Activated CD4-positive, alpha-beta T cell treated with anti-CD3 and anti-CD28 coated beads, Interleukin-2, Interleukin-4, amounts not matched to agents 100 ng/mL and 50 ng/mL, durations not matched to agents 16 hours and 8 hours (primary cell): Measurements from ENCODE around the gene CCDC27.

ENCODE experiments used
- DNase-seq: peaks from one replicate; pipeline ENCODE4 v3.0.0-alpha.2; 2020; ENCODE audit warnings: low spot score

CCDC27 gene

DNA sequence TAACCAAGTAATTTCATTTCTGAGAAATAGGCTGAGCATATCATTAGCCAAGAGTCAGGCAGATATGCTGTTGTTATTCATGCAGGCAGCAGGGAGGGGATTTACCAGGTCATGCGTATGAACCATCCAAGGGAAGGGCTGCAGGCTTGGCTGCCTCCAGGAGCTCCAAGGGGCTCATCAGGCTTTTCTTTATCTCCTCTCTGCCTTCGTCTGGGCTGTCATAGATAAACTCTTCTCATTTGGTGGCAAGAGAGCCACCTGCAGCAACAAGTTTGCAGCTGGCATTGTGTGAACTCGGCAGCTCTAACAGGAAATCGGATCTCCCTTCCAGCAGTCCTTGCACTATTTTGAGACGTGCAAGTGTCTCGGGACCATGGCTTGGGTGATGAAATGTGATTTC, 7.5 kb downstream of the CCDC27 start:
- no peak for DNase-seq

DNA sequence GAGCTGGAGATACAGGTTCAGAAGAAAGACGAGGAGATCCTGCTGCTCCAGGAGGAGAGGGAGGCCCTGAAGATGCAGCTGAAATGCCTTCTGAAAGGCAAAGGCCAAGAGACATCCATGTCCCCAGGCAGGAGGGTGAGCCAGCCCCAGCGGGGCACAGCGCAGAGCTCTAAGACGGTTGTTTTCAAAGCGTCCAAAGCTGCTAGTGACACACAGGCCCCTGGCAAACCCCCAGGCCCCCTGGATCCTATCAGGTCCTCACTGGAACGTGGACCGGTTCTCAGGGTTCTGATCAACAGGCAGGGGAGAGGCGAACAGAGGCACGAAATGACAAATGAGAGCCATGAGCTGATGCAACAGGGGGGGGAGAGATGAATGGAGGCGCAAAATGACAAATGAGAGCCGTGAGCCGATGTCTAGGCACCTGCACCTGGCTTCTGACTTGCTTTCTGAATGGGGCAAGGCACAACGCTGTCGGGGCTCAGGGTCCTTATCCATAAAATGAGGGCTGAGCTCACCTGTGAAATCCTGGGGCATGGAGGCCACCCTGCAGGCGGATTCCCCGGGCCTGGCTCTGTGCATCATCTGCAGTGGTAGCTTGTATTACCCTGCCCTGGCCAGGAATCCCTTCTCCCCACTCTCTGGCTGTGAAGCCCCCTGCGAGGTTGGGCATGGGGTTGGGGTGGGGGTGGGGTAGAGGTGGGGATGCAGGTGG, 9.2 kb downstream of the CCDC27 start:
- no peak for DNase-seq

- DNase-seq = no peak
Measured at GRCh38 chr1:3762151-3762872, 10.1 kb downstream of the CCDC27 start.

DNA sequence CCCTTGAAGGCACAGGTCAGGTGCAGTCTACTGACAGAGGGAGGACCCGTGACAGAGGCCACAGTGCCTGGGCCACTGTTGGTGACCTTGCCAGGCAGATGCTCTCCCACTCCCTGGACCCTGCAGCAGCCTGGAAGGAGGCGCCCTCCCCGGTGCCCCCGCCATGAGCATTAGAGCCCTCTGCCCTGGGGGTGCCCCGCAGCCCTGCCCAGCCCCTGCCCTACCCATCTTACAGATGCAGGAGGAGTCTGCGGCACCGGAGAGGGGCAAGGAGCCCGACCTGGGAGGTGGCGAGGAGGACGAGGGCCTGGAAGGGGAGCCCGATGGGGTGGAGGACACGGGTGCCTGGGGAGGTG, 10.6 kb downstream of the CCDC27 start:
- DNase-seq = no peak

DNA sequence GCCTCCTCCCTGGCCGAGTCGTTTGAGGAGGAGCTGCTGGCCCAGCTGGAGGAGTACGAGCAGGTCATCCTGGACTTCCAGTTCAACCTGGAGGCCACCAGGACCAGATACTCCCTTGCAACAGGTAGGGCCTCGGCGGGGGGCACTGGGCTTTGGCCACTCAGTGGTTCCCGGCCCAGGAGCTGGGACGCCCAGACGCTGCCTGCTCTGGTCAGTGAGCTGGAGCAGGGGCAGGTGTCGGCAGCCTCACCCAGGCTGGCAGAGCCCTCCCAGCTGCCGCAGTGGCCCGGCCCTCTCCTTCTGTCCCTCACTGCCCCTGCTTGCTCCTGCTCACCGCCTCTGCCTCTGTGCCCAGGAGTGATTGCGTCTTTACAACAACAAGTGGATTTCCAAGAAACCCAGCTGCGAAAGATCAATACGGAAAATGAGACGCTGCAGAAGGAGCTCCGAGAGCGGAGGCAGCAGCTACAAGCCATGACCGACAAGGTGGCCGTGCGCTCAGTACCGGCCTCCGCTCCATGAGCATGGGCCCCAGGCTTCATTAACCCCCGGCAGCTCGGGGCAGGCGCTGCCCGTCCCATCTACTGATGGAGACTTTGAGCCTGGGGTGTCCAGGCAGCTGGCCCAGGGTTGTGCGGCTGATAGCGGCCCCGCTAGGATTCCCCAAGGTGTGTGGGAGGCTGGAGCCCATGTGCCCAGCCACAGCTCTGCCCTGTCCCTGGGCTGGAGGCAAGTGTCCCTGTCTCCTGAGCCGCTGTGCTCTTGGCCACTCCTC, 11.3 kb downstream of the CCDC27 start:
- no peak for DNase-seq

DNA sequence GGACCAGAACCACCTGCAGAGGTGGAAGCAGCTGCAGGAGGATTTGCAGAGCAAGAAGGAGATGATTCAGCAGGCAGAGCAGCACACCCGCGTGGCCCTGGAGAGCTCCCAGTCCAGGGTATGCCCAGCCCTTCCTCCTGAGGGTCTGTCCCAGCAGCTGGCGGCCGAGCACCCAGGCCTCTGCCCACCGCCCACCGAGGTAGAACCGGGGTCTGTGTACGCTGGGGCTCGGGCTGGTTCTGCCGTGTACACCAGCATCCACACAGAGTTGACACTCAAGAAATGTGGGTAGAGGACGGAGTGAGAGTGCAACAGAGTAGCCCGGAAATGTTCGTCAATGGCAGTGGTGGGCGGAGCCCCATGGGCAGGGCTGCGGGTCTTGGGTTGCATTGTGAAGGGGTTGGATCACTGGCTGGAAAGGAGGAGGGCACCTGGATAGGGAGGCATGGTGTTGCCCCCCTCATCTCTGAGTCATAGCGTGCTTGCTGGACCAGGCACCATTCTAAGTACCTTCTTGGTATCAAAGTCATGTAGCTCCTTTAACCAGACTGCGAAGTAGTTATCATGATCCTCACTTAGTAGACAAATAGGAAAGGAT, 15.2 kb downstream of the CCDC27 start:
- DNase-seq = no peak

- no peak for DNase-seq
Measured at GRCh38 chr1:3768811-3769390, 16.7 kb downstream of the CCDC27 start.

DNA sequence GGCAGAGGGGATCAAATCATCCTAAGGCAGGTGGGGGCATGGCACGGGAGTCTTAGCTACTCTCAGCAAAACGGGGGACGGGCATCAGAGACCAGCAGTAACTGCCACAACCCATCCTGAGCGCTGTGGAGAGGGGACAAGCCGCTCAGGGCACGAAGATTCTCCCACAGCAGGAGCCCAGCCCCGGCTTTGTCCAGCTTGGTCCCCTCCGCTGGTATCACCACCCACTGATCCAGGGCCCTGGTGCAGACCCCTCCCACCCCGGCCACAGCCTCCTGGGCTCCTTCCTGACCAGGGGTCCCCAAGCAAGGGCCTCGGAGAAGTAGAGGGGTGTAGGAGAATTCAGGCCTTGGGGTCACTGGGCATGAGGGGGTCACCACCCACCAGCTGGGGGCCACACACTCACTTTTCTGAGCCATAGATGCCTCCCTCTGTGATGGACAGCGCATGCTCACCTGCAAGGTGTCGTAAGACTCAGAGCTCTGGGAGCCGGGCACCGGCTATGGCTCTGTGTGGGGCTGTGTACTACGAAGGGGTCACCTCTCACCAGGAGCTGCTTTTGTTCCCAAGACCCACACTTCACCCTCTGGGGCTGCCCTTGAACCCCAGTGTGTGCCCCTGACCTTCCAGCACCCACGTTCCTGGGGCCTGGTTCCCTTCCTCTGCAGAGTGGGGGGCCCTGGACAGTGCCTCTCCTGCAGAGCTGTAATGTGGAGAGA, 18.0 kb downstream of the CCDC27 start:
- no peak for DNase-seq

- no peak for DNase-seq
Measured at GRCh38 chr1:3771108-3772026, 19.1 kb downstream of the CCDC27 start.

GRCh38 chr1:3772027-3772714, 19.9 kb downstream of the CCDC27 start:
- DNase-seq = peak; percentile 88

GRCh38 chr1:3772715-3773571, 20.7 kb downstream of the CCDC27 start, which contains the start of gene SMIM1:
SMIM1 (plus strand) TSS chr1:3772749; CDS start chr1:3775374, 2,625 bp downstream.
- DNase-seq = no peak

- DNase-seq = no peak
Measured at GRCh38 chr1:3773572-3774275, 21.5 kb downstream of the CCDC27 start.

DNA sequence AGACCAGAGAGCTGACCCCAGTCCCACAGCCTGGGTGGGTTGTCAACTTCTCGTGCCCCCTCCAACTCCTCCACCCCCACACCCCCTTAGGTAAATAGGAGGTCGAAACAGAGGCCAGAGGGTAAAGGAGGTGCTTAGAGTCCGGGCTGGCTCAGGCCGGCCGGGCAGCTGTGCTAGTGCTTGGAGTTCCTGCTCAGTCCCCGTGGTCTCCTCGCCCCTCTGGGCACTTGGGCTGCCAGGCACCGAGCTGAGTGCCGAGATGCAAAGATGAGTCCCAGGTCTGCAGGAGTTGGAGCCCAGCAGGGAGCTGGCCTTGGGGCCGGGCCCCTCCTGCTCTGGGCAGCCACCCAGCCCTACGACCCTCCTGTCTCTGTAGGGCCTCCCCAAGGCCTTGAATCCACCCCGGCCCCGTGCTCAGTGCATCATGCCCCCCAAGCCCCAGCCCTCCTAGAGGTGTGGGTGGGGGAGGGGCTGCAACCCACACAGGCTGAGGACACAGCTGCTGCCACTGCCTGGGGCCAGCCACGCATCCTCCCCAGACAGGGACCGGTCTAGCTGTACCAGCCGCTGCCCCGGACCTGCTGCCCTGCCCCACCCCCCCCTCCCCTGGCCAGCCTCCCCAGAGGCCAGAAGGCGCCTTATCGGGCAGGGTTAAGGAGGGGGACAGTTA, 22.2 kb downstream of the CCDC27 start:
- DNase-seq = no peak

- no peak for DNase-seq
Measured at GRCh38 chr1:3774946-3775489, 22.8 kb downstream of the CCDC27 start.

- DNase-seq = peak; percentile 51
Measured at GRCh38 chr1:3775490-3776230, 23.4 kb downstream of the CCDC27 start.

DNA sequence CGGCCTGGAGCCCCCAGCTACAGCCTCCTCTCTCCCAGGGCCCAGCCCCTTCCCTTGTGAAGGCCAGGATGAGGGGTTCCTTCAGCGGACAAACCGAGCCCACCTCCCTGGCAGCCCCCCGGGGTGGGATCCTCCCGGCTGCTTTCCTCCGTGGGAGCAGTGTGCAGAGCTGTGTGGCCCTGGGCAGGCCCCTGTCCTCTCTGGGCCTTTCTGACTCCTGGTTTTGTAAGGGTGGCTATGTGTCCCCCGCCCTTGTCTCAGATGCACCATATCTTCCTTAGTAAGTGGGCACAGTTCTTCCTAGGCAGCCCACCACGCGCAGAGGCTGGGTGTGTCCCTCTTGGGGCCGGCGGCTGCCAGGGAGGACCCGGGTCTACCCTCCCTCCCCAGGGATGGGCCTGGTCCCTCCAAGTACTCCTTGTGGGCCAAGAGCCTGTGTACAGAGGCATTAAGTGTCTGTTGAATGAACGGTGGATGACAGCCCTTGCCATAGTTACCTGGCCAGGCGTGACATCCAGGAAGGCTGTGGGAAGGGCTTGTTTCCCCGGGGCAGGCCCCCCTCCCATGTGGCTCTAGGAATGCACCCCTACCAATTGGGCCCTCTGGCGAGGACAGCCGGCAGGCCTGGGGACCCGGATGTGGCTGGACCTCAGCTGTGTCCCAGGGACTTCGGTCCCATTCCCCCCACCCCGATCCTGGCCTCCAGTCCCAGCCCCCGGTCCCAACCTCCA, 24.1 kb downstream of the CCDC27 start:
- DNase-seq = no peak
